Keratinocyte (primary cell): ENCODE results near the gene NYNRIN.

ENCODE experiments used
- EZH2 ChIP-seq: IDR thresholded peaks from one replicate; pipeline ENCODE4 v1.6.1; 2012; ENCODE audit warnings: inconsistent platforms, mild to moderate bottlenecking, low read length, moderate library complexity
- TF ChIP-seq, protein P1 (sequence below), 3 experiments: IDR thresholded peaks in 1 of 3; conservative IDR thresholded peaks in 1 of 3; optimal IDR thresholded peaks in 1 of 3; 2 replicates in 2 of 3; 3 replicates in 1 of 3; pipeline versions ENCODE3 to v1.5.1; 2011; ENCODE audit warnings: low read length in 3 of 3, mild to moderate bottlenecking in 3 of 3, moderate library complexity in 2 of 3, control low read depth in 1 of 3, inconsistent platforms in 1 of 3; ENCODE audit not compliant: insufficient read depth in 2 of 3; ENCODE audit errors: extremely low read depth in 1 of 3

DNA sequence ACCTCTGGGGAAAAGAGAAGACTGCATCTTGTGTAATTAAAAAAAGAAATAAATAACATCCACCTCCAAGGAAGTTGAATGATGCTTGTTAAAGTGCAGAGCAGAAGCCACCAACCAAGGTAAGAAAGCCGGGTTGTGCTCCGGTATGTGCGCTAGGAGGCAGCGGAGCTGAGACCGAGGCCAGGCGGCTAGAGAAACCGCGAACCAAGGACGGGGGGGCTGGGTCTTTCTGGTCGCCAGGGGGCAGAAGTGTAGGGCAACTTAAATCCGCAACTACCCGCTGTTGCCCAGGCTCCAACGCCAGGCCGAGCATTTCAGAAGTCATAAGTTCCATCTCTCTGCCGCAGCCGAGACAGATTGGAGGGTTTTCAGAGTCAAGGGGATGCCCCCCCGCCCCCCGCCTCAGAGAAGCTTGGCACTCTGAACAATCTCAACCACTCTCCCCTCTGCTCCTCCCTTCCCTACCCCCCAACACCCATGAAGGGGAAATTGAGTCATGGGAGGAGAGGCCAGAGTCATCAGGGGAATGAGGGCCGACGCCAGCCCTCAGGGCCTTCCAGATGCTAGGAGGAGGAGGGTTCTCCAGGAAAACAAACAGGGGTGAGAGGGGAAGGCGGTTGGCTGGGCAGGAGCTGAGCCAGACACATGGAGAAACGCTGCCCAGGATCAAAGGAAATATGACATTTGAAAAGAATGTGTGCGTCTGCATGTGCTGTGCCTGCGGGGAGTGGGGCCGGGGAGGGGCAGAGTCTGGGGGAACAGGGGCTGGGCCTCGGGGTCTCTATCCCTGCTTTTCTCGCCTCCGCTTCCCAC lies 33.0 kb upstream of the NYNRIN start:
- TF ChIP-seq, protein P1, sequence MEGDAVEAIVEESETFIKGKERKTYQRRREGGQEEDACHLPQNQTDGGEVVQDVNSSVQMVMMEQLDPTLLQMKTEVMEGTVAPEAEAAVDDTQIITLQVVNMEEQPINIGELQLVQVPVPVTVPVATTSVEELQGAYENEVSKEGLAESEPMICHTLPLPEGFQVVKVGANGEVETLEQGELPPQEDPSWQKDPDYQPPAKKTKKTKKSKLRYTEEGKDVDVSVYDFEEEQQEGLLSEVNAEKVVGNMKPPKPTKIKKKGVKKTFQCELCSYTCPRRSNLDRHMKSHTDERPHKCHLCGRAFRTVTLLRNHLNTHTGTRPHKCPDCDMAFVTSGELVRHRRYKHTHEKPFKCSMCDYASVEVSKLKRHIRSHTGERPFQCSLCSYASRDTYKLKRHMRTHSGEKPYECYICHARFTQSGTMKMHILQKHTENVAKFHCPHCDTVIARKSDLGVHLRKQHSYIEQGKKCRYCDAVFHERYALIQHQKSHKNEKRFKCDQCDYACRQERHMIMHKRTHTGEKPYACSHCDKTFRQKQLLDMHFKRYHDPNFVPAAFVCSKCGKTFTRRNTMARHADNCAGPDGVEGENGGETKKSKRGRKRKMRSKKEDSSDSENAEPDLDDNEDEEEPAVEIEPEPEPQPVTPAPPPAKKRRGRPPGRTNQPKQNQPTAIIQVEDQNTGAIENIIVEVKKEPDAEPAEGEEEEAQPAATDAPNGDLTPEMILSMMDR (optimal IDR thresholded peaks at IDR 0.05 in 1 of 3, IDR thresholded peaks at IDR 0.05 in 1 of 3, conservative IDR thresholded peaks at IDR 0.05 in 1 of 3; ENCODE audit: extremely low read depth in 1 of 3, insufficient read depth in 2 of 3, low read length in 3 of 3) = peak; percentile 90 to 95 (median 92)
- no peak for TF ChIP-seq EZH2
